Measurements from ENCODE around the gene GATA2.

Gene GATA2

DNA sequence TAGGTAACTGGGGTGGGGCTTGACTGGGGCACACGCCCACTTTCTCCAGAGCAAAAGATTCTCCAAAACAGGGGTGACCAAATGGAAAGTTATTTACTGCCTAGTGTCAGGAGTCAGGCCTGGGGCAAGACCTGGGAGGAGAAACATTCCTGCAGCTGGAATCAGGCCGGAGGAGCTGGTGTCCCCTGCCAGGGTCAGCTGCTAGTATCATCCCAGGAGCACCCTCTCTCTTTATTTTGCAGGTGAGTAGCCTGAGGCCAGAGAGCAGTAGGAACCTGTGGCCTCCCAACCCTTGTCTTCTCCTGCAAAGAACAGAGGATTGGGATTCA lies 59.2 kb downstream of the GATA2 start:
- DNase-seq (ENCODE audit: low spot score): no peak

DNA sequence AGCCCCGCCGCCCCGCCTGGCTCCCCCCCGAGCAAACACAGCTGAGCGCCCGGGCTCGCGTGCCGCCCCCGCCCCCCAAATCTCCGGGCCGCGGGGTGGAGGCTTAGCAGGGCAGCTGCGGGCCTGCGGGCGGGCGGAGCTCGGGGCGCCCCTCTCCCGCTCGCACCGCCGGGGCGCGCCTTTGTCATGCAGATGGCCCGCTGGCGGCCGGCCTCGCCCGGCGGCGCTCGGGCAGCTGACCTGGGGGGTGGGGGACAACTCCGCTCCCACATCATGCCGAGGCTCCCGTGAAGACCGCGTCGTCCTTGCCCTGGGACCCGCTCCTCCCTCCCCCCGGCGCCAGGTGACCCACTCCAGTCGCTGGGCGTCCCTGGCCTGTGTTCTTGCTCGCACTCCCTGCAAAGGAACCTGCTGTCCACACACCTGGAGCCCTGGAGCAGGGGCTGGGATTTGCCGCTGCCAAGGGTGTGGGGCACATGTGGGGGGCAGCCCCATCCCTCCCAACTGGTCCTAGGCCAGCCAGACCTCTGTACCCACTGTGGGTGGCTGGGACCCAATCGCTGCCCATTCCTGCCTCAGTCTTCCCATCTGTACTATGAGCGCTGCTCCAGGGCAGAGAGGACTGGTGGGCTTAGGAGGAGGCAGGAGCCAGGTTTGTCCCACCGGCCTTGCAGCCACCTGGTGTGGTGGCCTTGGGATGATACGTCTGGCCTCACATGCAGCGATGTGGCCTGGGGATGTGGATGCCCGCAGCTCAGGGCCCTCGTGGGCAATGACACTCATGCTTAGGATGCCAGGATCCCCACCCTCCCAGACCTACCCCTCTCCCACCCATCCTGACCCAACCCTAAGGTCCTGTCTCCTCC lies 59.8 kb downstream of the GATA2 start:
- no peak for DNase-seq (ENCODE audit: low spot score)

DNA sequence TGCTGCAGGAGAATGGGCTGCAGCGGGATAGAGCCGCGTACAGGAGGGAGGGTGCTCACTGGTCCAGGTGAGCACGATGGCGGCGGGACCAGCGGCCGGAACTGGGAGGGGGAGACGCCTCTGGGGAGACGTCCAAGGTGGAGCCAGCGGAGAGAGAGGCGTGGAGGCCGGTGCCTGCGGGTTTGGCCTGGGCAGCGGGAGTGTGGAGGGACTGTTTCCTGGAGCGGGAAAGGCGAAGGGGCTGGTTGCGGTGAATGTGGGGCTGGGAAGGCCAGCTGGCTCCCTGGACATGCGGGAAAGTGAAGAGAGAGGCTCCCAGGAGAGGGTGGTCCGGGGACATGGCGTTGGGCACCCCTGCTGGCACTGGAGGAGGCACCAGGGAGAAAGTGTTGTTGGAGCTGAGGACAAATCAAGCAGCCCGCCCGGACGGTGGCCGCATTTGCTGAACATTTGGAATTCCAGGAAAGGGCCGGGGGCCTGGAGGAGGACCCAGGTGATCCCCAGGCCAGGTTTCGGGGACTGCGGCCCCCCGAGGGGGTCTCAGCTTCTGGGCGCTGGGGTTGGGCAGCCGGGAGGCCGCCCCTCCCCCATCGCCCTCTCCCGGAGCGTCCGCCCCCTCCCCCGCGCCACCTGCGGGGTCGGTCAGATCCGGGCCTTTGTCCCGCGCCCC lies 60.6 kb downstream of the GATA2 start:
- DNase-seq (ENCODE audit: low spot score): no peak

DNA sequence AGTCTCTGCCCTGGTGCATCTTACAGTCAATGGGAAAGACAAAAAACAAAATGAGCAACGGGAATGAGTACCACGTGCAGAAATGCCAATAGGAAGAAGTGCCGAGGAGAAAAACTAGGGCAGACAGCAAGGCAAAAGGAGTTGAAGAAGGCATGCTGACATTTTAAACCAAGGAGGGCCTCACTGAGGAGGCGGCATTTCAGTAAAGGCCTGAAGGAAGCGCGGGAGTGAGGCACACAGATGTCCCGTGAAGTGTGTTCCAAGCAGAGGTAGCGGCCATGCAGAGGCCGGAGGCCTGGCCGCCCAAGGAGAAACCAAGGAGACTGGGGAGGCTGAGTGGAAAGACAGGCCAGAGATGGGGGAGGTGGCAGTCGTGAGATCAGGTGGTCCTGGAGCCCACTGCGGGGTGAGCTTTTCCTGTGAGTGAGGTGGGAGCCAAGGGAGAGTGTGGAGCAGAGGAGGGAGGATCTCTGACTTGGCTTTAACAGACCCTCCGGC lies 61.1 kb downstream of the GATA2 start:
- DNase-seq (ENCODE audit: low spot score): no peak

DNA sequence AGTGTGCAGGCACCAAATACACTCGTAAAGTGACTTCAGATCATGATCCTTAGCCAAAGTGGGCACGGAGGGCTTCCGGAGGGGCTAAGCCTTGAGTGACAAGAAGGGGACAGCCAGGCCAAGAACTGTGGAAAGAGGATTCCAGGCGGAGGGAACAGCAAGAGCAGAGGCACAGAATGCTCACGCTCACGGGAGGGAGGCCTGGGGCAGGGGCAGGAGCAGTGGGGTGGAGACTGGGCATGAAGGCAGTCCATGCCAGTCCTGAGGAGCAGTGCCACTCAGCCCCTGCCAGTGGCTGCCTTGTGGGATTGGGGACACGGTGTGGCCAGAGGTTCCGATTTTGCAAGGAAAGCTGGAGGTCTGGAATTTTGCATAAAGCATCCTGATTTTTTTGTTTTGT lies 62.3 kb downstream of the GATA2 start:
- DNase-seq (ENCODE audit: low spot score): no peak

DNA sequence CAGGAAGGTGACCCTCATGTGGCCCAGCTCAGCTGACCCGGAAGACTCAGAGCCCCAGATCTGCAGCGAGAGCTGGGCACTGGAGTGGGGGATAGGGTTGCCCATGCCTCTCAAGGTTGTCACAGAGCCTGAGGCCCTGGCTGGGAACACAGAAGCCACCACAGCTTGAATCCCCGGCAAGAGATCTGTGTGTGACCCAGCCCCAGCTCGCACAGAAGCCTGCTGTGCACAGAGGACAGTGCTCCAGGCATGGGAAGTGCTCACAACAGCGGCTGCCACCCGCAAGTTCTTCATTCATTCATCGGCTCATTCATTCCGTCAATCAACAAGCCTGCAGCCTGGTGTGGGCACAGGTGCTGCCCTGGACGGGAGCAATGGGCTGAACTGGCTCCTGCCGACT lies 62.7 kb downstream of the GATA2 start:
- DNase-seq (ENCODE audit: low spot score): no peak

DNA sequence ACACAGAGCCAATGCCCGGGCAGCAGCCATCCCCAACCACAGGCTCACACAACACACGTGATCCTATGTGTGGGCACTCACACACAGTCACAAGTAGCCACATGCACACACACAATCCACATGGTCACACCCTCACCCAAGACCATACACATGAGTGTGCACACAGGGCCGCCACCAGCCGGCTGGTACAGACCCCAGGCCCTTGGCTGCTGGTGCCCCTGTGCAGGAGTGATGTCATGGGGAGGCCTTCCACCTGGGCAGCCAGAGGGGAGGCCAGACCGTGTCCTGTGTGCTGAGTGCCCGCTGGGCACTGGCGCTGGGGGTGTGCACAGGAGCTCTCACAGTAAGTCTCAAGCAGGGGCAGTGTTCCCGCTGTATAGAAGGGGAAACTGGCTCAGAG lies 63.2 kb downstream of the GATA2 start:
- DNase-seq (ENCODE audit: low spot score): no peak

All from CD4-positive, alpha-beta T cell treated with Interleukin-6 at 100 ng/mL for 8 hours (primary cell).